Mammary epithelial cell (primary cell): ENCODE results near the gene RCCD1.

ENCODE experiments used
- CTCF ChIP-seq, 2 donors: IDR thresholded peaks in 1 of 2; conservative IDR thresholded peaks in 1 of 2; 2 replicates each; pipeline ENCODE4 v1.5.1; 2011 to 2012; ENCODE audit warnings: inconsistent platforms in 2 of 2, low read length in 2 of 2, mild to moderate bottlenecking in 2 of 2, control low read depth in 1 of 2, low read depth in 1 of 2; ENCODE audit not compliant: insufficient read depth in 1 of 2; ENCODE audit errors: extremely low read depth in 1 of 2
- EZH2 ChIP-seq: IDR thresholded peaks from 2 replicates; pipeline ENCODE4 v1.6.1; 2012; ENCODE audit warnings: low read length, inconsistent platforms, borderline replicate concordance

GRCh38 chr15:90942354-90943120 lies 12.1 kb upstream of the RCCD1 start:
- TF ChIP-seq CTCF (conservative IDR thresholded peaks at IDR 0.05 in 1 of 2, IDR thresholded peaks at IDR 0.05 in 1 of 2; ENCODE audit: extremely low read depth in 1 of 2, insufficient read depth in 1 of 2, low read depth in 1 of 2, low read length in 2 of 2) = no peak
- TF ChIP-seq EZH2 = no peak
